ENCODE data around the gene MAN1C1. TPM values are rescaled to one million over a fixed set of nuclear protein-coding genes. Genes with fewer than 3 reads are reported as not detected.

MAN1C1 gene
- total and polyA plus RNA-seq, 2 donors (not counting 3 experiments of a cell fraction or from before 2014, with no cell fraction given), result 1.5 to 4.0 TPM

GRCh38 chr1:25799352-25799934, 182.9 kb downstream of the MAN1C1 start:
- H3K79me2 ChIP-seq (ENCODE audit: control insufficient read depth, insufficient read depth, low read length), result peaks cover 20% of the 10 kb centered on the region
- peak overlapping the region; percentile 80 for H2AFZ ChIP-seq (ENCODE audit: low read depth, low read length)
- dilution Hi-C loops (cut with MboI; ENCODE audit: extremely low pct_ligation_motif_present, low sequenced_read_pairs) (no loop called here), intact Hi-C loops (cut with micrococcal nuclease) (loop anchor here (5.0 kb wide), 1 partner anchor 257 kb away; the partner anchor contains the start of gene LDLRAP1)
- ChIA-PET POLR2A (no interaction called here), CTCF (interaction anchor here (0.8 to 3.1 kb wide), 5 partner anchors 10 to 226 kb away, joined by 3 to 15 read pairs (median 3); no protein-coding TSS in a partner anchor)
- peak overlapping the region; percentile 30 for H3K27ac ChIP-seq (ENCODE audit: insufficient read depth, low read depth, low read length)
- FAIRE-seq, result no peak
- no TSS peak for BruUV-seq (replicated peaks)
- H3K4me1 ChIP-seq (ENCODE audit: control insufficient read depth, extremely low read depth, insufficient read depth, low read length), result peaks cover 22% of the 10 kb centered on the region
- peak overlapping the region; percentile 53 for H3K9ac ChIP-seq (replicated peaks; ENCODE audit: extremely low read depth, insufficient read depth, low read length)
- no peaks in the 10 kb centered on the region for H4K20me1 ChIP-seq (replicated peaks; ENCODE audit: control insufficient read depth, extremely low read depth, insufficient read depth, low read length)
- DNase-seq (ENCODE audit: low read depth, low spot score), result no peak
- peak overlapping the region; percentile 27 for H3K4me2 ChIP-seq (ENCODE audit: insufficient read depth, low read length)
- TF ChIP-seq FOS (IDR thresholded peaks at IDR 0.05; ENCODE audit: borderline replicate concordance, insufficient read depth, low read length), result no peak
- no peak for TF ChIP-seq POLR2A (IDR thresholded peaks at IDR 0.05; ENCODE audit: low read depth, low read length)
- TF ChIP-seq, protein P1, sequence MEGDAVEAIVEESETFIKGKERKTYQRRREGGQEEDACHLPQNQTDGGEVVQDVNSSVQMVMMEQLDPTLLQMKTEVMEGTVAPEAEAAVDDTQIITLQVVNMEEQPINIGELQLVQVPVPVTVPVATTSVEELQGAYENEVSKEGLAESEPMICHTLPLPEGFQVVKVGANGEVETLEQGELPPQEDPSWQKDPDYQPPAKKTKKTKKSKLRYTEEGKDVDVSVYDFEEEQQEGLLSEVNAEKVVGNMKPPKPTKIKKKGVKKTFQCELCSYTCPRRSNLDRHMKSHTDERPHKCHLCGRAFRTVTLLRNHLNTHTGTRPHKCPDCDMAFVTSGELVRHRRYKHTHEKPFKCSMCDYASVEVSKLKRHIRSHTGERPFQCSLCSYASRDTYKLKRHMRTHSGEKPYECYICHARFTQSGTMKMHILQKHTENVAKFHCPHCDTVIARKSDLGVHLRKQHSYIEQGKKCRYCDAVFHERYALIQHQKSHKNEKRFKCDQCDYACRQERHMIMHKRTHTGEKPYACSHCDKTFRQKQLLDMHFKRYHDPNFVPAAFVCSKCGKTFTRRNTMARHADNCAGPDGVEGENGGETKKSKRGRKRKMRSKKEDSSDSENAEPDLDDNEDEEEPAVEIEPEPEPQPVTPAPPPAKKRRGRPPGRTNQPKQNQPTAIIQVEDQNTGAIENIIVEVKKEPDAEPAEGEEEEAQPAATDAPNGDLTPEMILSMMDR (IDR thresholded peaks at IDR 0.05; ENCODE audit: extremely low read depth in 1 of 2, insufficient read depth in 1 of 2, low read depth in 1 of 2, low read length in 2 of 2), result no peak
- no peaks in the 10 kb centered on the region for H3K36me3 ChIP-seq (ENCODE audit: control insufficient read depth in 2 of 2, extremely low read depth in 1 of 2, insufficient read depth in 2 of 2, low read length in 2 of 2)
- peaks cover 0 to 1% of the 10 kb centered on the region in 2 experiments for H3K27me3 ChIP-seq (ENCODE audit: control insufficient read depth in 2 of 2, insufficient read depth in 2 of 2, low read length in 2 of 2)
- H3K9me1 ChIP-seq (replicated peaks; ENCODE audit: control insufficient read depth, extremely low read depth, insufficient read depth, low read length), result no peaks in the 10 kb centered on the region
- peak overlapping the region in 1 of 3 experiments; percentile 23 for H3K4me3 ChIP-seq (replicated peaks in 1 of 3; ENCODE audit: insufficient read depth in 1 of 3, low read depth in 1 of 3, low read length in 3 of 3)
- H3K9me3 ChIP-seq (replicated peaks; ENCODE audit: control insufficient read depth, insufficient read depth, low read length), result no peaks in the 10 kb centered on the region

Data from endothelial cell of umbilical vein (primary cell).